ENCODE data around the gene PNN. TPM values are rescaled to one million over a fixed set of nuclear protein-coding genes. Genes with fewer than 3 reads are reported as not detected.
A peak's percentile ranks its signal among the peaks of the same experiment; 100 is the strongest.

The PNN gene
- total and polyA plus RNA-seq, 2 of the 8 experiments (the other 6 are each of a cell fraction or from before 2014, with no cell fraction given): 27.5 to 121 TPM

DNA sequence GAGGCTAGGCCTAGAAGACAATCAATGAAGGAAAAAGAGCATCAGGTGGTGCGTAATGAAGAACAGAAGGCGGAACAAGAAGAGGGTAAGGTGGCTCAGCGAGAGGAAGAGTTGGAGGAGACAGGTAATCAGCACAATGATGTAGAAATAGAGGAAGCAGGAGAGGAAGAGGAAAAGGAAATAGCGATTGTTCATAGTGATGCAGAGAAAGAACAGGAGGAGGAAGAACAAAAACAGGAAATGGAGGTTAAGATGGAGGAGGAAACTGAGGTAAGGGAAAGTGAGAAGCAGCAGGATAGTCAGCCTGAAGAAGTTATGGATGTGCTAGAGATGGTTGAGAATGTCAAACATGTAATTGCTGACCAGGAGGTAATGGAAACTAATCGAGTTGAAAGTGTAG lies 5.5 kb downstream of the PNN start:
- CTCF ChIA-PET (ENCODE audit: partially characterized antibody): interaction anchor here (0.6 kb wide), 1 partner anchor 284 kb away, joined by 4 read pairs; no protein-coding TSS in a partner anchor
- Histone ChIP-seq H3K23ac (ENCODE audit: insufficient read length) (no peak overlapping the region), H3K14ac (ENCODE audit: insufficient read length) (no peak overlapping the region), H4K8ac (ENCODE audit: extremely low read depth, insufficient read depth, low read length) (no peak overlapping the region; the same call in 1 of the 2 replicates), H3K79me2 (ENCODE audit: control insufficient read depth in 1 of 2, insufficient read depth in 2 of 2, low read length in 2 of 2) (peaks cover 5 to 46% of the 10 kb centered on the region in 2 experiments), H3K9me3 (ENCODE audit: insufficient read depth in 2 of 2, low read depth in 1 of 2, low read length in 1 of 2) (no peaks in the 10 kb centered on the region), H4K20me1 (replicated peaks in 1 of 2; ENCODE audit: control insufficient read depth in 1 of 2, insufficient read depth in 2 of 2, low read length in 2 of 2) (peaks cover 7 to 8% of the 10 kb centered on the region in 2 experiments), H2BK20ac (ENCODE audit: low read length) (no peak overlapping the region), H2BK12ac (ENCODE audit: low read depth, low read length) (no peak overlapping the region), H2AK5ac (ENCODE audit: low read depth, low read length) (no peak overlapping the region), H3K4me3 (ENCODE audit: extremely low read depth in 1 of 4, insufficient read depth in 2 of 4, low read depth in 3 of 4, low read length in 4 of 4) (no peak overlapping the region), H3K9ac (replicated peaks in 1 of 4; ENCODE audit: extremely low read depth in 1 of 4, low read depth in 3 of 4, low read length in 3 of 4) (no peak overlapping the region), H2BK120ac (replicated peaks; ENCODE audit: low read depth, low read length) (no peak overlapping the region), H3K36me3 (ENCODE audit: control insufficient read depth in 2 of 4, insufficient read depth in 4 of 4, low read length in 3 of 4) (peaks cover 43 to 94% (median 71%) of the 10 kb centered on the region in 4 experiments), H3K18ac (ENCODE audit: extremely low read depth, low read length) (no peak overlapping the region), H3K79me1 (ENCODE audit: low read depth, low read length) (no peaks in the 10 kb centered on the region; the same call in none of the 2 replicates), H3K27ac (ENCODE audit: low read depth, low read length) (no peak overlapping the region), H2AFZ (ENCODE audit: low read length) (no peak overlapping the region), H3K27me3 (replicated peaks in 1 of 4; ENCODE audit: control insufficient read depth in 3 of 4, extremely low read depth in 1 of 4, insufficient read depth in 3 of 4, low read length in 3 of 4) (no peaks in the 10 kb centered on the region), H3K4ac (replicated peaks; ENCODE audit: insufficient read length, low read depth, low read length) (no peak overlapping the region), H2BK15ac (ENCODE audit: low read length) (no peak overlapping the region), H3K23me2 (ENCODE audit: low read depth, low read length) (no peaks in the 10 kb centered on the region; the same call in 1 of the 2 replicates), H3K56ac (replicated peaks; ENCODE audit: insufficient read length, low read depth, low read length) (no peak overlapping the region), H4K5ac (ENCODE audit: insufficient read length, low read depth, low read length) (no peak overlapping the region), H3K4me1 (replicated peaks in 1 of 4; ENCODE audit: control insufficient read depth in 3 of 4, insufficient read depth in 4 of 4, low read length in 3 of 4) (no peaks in the 10 kb centered on the region), H3K4me2 (ENCODE audit: insufficient read depth in 1 of 2, low read depth in 2 of 2, low read length in 2 of 2) (no peak overlapping the region), H2BK5ac (ENCODE audit: low read depth, low read length) (no peak overlapping the region), H4K91ac (replicated peaks; ENCODE audit: insufficient read length, low read length) (no peak overlapping the region)
- TF ChIP-seq SP1 (IDR thresholded peaks at IDR 0.05; ENCODE audit: low read depth, low read length): 0 out of 2 replicates have a peak, but pooled peaks have one; percentile 8
- peak; percentile 83; the same call in 1 of the 2 replicates for TF ChIP-seq POLR2AphosphoS5 (IDR thresholded peaks at IDR 0.05; ENCODE audit: low read depth, low read length)
- no peak for TF ChIP-seq RNF2 (IDR thresholded peaks at IDR 0.05; ENCODE audit: borderline replicate concordance, low read depth, low read length, missing control alignments, poor library complexity, severe bottlenecking)
- TF ChIP-seq TEAD4 (IDR thresholded peaks at IDR 0.05; ENCODE audit: low read depth, low read length): no peak
- POLR2A ChIA-PET (ENCODE audit: partially characterized antibody): interaction anchor here (0.6 to 13.8 kb wide), 17 partner anchors 8 to 230 kb away, joined by 3 to 219 read pairs (median 5); partner anchors contain the start of genes PNN, SEC23A and TRAPPC6B
- no peak for FAIRE-seq
- WGBS, 2 experiments (ENCODE audit: extremely low coverage in 1 of 2, insufficient coverage in 1 of 2, insufficient read length in 1 of 2, insufficient replicate concordance in 2 of 2, low coverage in 1 of 2, low lambda C conversion rate in 2 of 2, missing lambda C conversion rate in 1 of 2): 97% methylated on average over 5 of the region's 5 CpGs; no CpG with 5 or more reads in 1 of the 2 experiments
- no peak for DNase-seq (ENCODE audit: low read depth in 1 of 2, low spot score in 2 of 2)
